ELR (cell line): ENCODE results near the gene ECD.
A peak's percentile ranks its signal among the peaks of the same experiment; 100 is the strongest.
"Not testable (repeated sequence)": the region's sequence is repeated elsewhere in the genome, so short reads cannot be mapped to it uniquely, and the experiment has no call there.

Source experiments
- DNase-seq: peaks from one replicate; pipeline ENCODE4 v3.0.0-alpha.2; 2015; ENCODE audit warnings: low read depth

Gene ECD

GRCh38 chr10:73159038-73159648 is 8.7 kb downstream of the ECD start:
- DNase-seq = peak; percentile 71

GRCh38 chr10:73156054-73156453 is 11.8 kb downstream of the ECD start:
- DNase-seq = no peak

- no peak for DNase-seq
These were observed 15.8 kb downstream of the ECD start for GRCh38 chr10:73152009-73152408.

GRCh38 chr10:73150633-73151413 is 17.0 kb downstream of the ECD start:
- DNase-seq = not testable (repeated sequence)

GRCh38 chr10:73141603-73142002 is 26.2 kb downstream of the ECD start:
- DNase-seq = no peak

- no peak for DNase-seq
These were observed 28.6 kb downstream of the ECD start for GRCh38 chr10:73139251-73139650.

GRCh38 chr10:73136627-73137026 is 31.2 kb downstream of the ECD start:
- DNase-seq = peak; percentile 70

GRCh38 chr10:73134727-73135126 is 33.1 kb downstream of the ECD start:
- no peak for DNase-seq

- DNase-seq = no peak
These were observed 35.7 kb downstream of the ECD start for GRCh38 chr10:73131913-73132686.

- peak; percentile 74 for DNase-seq
These were observed 36.5 kb downstream of the ECD start for GRCh38 chr10:73131301-73131700.

- DNase-seq = no peak
These were observed 41.5 kb downstream of the ECD start for GRCh38 chr10:73126343-73126742.

GRCh38 chr10:73119952-73120351 is 47.9 kb downstream of the ECD start:
- DNase-seq = no peak

- DNase-seq = no peak
These were observed 48.4 kb downstream of the ECD start for GRCh38 chr10:73119457-73119856.

GRCh38 chr10:73117976-73118743 is 49.6 kb downstream of the ECD start:
- DNase-seq = peak; percentile 67

- no peak for DNase-seq
These were observed 51.8 kb downstream of the ECD start for GRCh38 chr10:73116017-73116416.

GRCh38 chr10:73113551-73113950 is 54.3 kb downstream of the ECD start:
- peak; percentile 57 for DNase-seq

- DNase-seq = not testable (repeated sequence)
These were observed 55.8 kb downstream of the ECD start for GRCh38 chr10:73112032-73112431.

- peak; percentile 87 for DNase-seq
These were observed 57.4 kb downstream of the ECD start, which contains the start of gene NUDT13 for GRCh38 chr10:73110345-73110849. Gene NUDT13, plus strand, starts transcription at chr10:73110455. Its CDS starts 3,911 bp downstream, at chr10:73114366.

- DNase-seq = not testable (repeated sequence)
These were observed 58.6 kb downstream of the ECD start for GRCh38 chr10:73109248-73109652.

- DNase-seq = no peak
These were observed 61.5 kb downstream of the ECD start for GRCh38 chr10:73106301-73106700.

GRCh38 chr10:73099141-73099540 is 68.7 kb downstream of the ECD start:
- DNase-seq = no peak

- no peak for DNase-seq
These were observed 70.5 kb downstream of the ECD start for GRCh38 chr10:73097305-73097670.
